Glutamatergic neuron (in vitro differentiated cells): Measurements from ENCODE around the gene TNRC18. TPM values are rescaled to one million over a fixed set of nuclear protein-coding genes. Genes with fewer than 3 reads are reported as not detected.

Source experiments
- DNase-seq: peaks from one replicate; pipeline ENCODE4 v3.0.0; 2022
- H3K27ac Mint-ChIP-seq: one replicate; pipeline ENCODE4 v1.8.0; 2020; ENCODE audit warnings: mild to moderate bottlenecking, mixed read lengths, inconsistent platforms; ENCODE audit not compliant: unreplicated experiment
- H3K27me3 Mint-ChIP-seq: one replicate; pipeline ENCODE4 v1.8.0; 2020; ENCODE audit warnings: mild to moderate bottlenecking, moderate library complexity, mixed read lengths, inconsistent platforms; ENCODE audit not compliant: unreplicated experiment
- H3K36me3 Mint-ChIP-seq: one replicate; pipeline ENCODE4 v1.8.0; 2020; ENCODE audit warnings: mild to moderate bottlenecking, mixed read lengths, inconsistent platforms; ENCODE audit not compliant: unreplicated experiment
- H3K4me1 Mint-ChIP-seq: one replicate; pipeline ENCODE4 v1.8.0; 2020; ENCODE audit warnings: mild to moderate bottlenecking, low read depth, mixed read lengths, inconsistent platforms; ENCODE audit not compliant: unreplicated experiment
- H3K4me3 Mint-ChIP-seq: one replicate; pipeline ENCODE4 v1.8.0; 2020; ENCODE audit warnings: mild to moderate bottlenecking, mixed read lengths, inconsistent platforms; ENCODE audit not compliant: unreplicated experiment
- H3K9me3 Mint-ChIP-seq: one replicate; pipeline ENCODE4 v1.8.0; 2020; ENCODE audit warnings: mild to moderate bottlenecking, moderate library complexity, mixed read lengths, inconsistent platforms; ENCODE audit not compliant: unreplicated experiment
- CTCF ChIP-seq: fragments of 200-600 bp; sonication (generic); IDR thresholded peaks from one replicate; pipeline ENCODE4 v1.5.0; 2021; ENCODE audit not compliant: partially characterized antibody, unreplicated experiment
- total RNA-seq: library from RNA; stranded (reverse); fragmentation: NEBNext Ultra II Directional; extraction: Animal tissue kit (Norgen Biotek cat#: 25700); gene quantifications from one replicate; pipeline ENCODE4 v1.2.1, GENCODE V29; 2021; ENCODE audit not compliant: unreplicated experiment

TNRC18 gene
- total RNA-seq, 1 donor from 2014 or later, result 54.6 TPM

DNA sequence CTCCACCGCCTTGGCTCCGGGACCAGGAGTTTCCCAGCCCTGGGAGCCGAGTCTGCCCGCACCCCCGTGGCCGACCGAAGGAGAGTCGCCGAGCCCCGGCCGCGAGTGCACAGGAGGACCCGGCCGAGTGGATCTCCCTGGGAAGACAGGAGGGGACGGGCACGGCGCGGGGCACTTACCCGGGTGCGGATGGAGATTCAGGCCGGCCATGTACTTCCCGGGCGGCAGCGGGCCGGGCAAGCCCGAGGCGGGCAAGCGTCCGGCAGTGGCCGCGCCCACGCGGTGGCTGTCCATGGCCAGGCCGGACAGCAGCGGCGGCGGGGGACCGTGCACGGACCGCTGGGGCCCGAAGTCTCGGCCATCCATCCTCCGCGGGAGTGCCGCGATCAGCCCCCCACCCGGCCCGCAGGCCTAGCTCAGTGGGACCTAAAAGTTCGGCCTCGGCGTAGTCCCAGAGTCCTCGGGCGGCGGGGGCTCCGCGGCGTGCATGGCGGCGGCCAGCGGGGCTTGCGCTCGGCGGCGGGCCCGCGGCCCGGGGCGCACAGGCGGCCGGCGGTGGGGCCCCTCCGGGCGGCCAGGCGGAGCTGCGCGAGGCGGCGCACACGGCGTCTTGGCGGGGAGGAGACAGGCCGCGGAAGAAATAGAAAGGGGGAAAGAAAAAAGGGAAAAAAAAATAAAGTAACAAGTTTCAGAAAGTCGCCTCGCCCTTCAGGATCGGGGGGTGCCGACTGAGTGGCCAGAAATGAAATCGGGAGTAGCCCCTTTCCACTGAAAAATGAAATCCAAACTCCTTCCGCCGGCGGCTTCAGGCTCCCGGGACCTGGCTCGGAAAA lies 2.5 kb downstream of the TNRC18 start:
- DNase-seq, result peak; percentile 44
- no peak for TF ChIP-seq CTCF
- Mint-ChIP-seq H3K9me3 (peaks cover 22% of the 10 kb centered on the region), H3K4me1 (peaks cover 10% of the 10 kb centered on the region), H3K27me3 (peaks cover 25% of the 10 kb centered on the region), H3K36me3 (no peaks in the 10 kb centered on the region), H3K4me3 (peak overlapping the region; percentile 91), H3K27ac (peak overlapping the region; percentile 22)

GRCh38 chr7:5420067-5420880 lies 3.4 kb downstream of the TNRC18 start:
- Mint-ChIP-seq H3K36me3 (no peaks in the 10 kb centered on the region), H3K9me3 (peaks cover 15% of the 10 kb centered on the region), H3K27ac (peak overlapping the region; percentile 22), H3K4me1 (peaks cover 10% of the 10 kb centered on the region), H3K27me3 (peaks cover 18% of the 10 kb centered on the region), H3K4me3 (peak overlapping the region; percentile 89)
- DNase-seq, result peak; percentile 64
- peak; percentile 2 for TF ChIP-seq CTCF

GRCh38 chr7:5419539-5420066 lies 4.0 kb downstream of the TNRC18 start:
- peak; percentile 35 for DNase-seq
- Mint-ChIP-seq H3K36me3 (no peaks in the 10 kb centered on the region), H3K27ac (peak overlapping the region; percentile 78), H3K4me1 (peaks cover 11% of the 10 kb centered on the region), H3K9me3 (peaks cover 11% of the 10 kb centered on the region), H3K27me3 (peaks cover 15% of the 10 kb centered on the region), H3K4me3 (peak overlapping the region; percentile 91)
- TF ChIP-seq CTCF, result peak; percentile 4

DNA sequence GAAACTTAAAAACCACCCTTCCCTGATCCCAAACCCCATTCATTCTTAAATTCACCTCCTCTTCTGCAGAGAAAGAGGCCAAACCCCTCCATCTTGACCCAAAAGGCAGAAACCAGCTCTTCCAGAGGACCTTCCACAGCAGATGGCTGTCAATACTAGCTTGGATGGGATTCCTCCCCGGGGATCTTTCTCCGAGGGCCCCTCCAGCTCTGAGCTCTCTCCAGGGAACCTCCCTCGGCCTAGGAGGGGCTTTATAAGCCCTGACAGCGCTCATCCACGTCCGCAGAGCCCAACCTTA lies 5.4 kb downstream of the TNRC18 start:
- peaks cover 12% of the 10 kb centered on the region for H3K4me1 Mint-ChIP-seq
- peak overlapping the region; percentile 91 for H3K4me3 Mint-ChIP-seq
- H3K36me3 Mint-ChIP-seq, result no peaks in the 10 kb centered on the region
- H3K27me3 Mint-ChIP-seq, result peaks cover 19% of the 10 kb centered on the region
- H3K27ac Mint-ChIP-seq, result peak overlapping the region; percentile 91
- H3K9me3 Mint-ChIP-seq, result peaks cover 11% of the 10 kb centered on the region
- TF ChIP-seq CTCF, result no peak
- DNase-seq, result peak; percentile 45
